ENCODE measurements around the gene TSPAN15. TPM values are rescaled to one million over a fixed set of nuclear protein-coding genes. Genes with fewer than 3 reads are reported as not detected.
A peak's percentile ranks its signal among the peaks of the same experiment; 100 is the strongest.

Gene TSPAN15
- total RNA-seq, 3 donors from 2014 or later (not counting 1 experiment from before 2014, with no cell fraction given), result 1.3 to 3.9 (median 2.1) TPM

GRCh38 chr10:69415951-69416350 is 35.3 kb upstream of the TSPAN15 start:
- Mint-ChIP-seq H3K4me1 (peaks cover 0 to 4% of the 10 kb centered on the region in 2 donors), H3K4me3 (no peak overlapping the region), H3K27me3 (ENCODE audit: low read depth in 2 of 2) (peaks cover 0 to 12% of the 10 kb centered on the region in 2 donors), H3K9me3 (no peaks in the 10 kb centered on the region), H3K36me3 (no peaks in the 10 kb centered on the region), H3K27ac (no peak overlapping the region)
- TF ChIP-seq CTCF (IDR thresholded peaks at IDR 0.05), result no peak
- intact Hi-C loops (cut with micrococcal nuclease), result no loop called here
- Histone ChIP-seq H3K27me3 (ENCODE audit: control insufficient read depth, insufficient read depth, low read length) (no peaks in the 10 kb centered on the region), H3K9me3 (ENCODE audit: control insufficient read depth, insufficient read depth, low read length) (no peaks in the 10 kb centered on the region), H3K4me3 (ENCODE audit: low read length) (no peak overlapping the region), H3K36me3 (ENCODE audit: control insufficient read depth, insufficient read depth, low read length) (no peaks in the 10 kb centered on the region), H3K4me1 (ENCODE audit: control insufficient read depth, insufficient read depth, low read length) (peaks cover 5% of the 10 kb centered on the region), H3K27ac (ENCODE audit: low read length) (no peak overlapping the region)
- no peak for ATAC-seq
- WGBS (ENCODE audit: insufficient coverage), result 94% methylated on average over 10 of the region's 10 CpGs
- DNase-seq, result no peak

DNA sequence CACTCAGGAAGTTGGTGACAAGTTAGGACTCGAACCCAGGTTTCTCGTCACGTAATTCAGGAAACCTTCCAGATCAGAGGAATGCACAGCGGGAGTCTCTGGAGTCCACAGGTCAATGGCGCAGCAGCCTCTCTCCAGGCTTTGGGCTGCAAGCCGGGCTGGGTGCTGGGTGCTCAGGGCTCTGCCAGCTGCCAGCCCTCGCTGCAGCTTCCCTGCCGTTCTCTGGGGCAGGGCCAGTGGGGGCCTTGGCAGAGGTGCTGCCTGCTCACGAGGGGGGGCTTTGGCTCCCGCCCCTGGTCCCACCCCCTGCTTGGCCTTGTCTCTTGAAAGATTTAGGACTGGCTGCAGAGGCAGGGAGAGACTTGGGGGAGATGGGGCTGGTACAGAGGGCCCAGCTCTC is 34.6 kb upstream of the TSPAN15 start, which contains the start of gene TACR2:
Gene TACR2, minus strand, starts transcription at position 224 of the 400 bp plus-strand sequence. CDS start 595 bp downstream, outside the sequence.
- Histone ChIP-seq H3K4me3 (ENCODE audit: low read length) (no peak within 1 kb of the TSS), H3K27me3 (ENCODE audit: control insufficient read depth, insufficient read depth, low read length) (no peaks in the 10 kb centered on the region), H3K36me3 (ENCODE audit: control insufficient read depth, insufficient read depth, low read length) (no peaks in the 10 kb centered on the region), H3K9me3 (ENCODE audit: control insufficient read depth, insufficient read depth, low read length) (no peaks in the 10 kb centered on the region), H3K4me1 (ENCODE audit: control insufficient read depth, insufficient read depth, low read length) (peaks cover 5% of the 10 kb centered on the region), H3K27ac (ENCODE audit: low read length) (no peak within 1 kb of the TSS)
- Mint-ChIP-seq H3K4me1 (peaks cover 0 to 4% of the 10 kb centered on the region in 2 donors), H3K36me3 (no peaks in the 10 kb centered on the region), H3K27me3 (ENCODE audit: low read depth in 2 of 2) (peaks cover 0 to 12% of the 10 kb centered on the region in 2 donors), H3K27ac (peak within 1 kb of the TSS in 1 of 2 donors; percentile 20), H3K9me3 (no peaks in the 10 kb centered on the region), H3K4me3 (no peak within 1 kb of the TSS)
- WGBS (ENCODE audit: insufficient coverage), result 88% methylated on average over 10 of the region's 10 CpGs
- intact Hi-C loops (cut with micrococcal nuclease), result no loop called here
- DNase-seq (no peak), ATAC-seq (no peak)
- no peak for TF ChIP-seq CTCF (IDR thresholded peaks at IDR 0.05)

GRCh38 chr10:69417542-69417941 is 33.7 kb upstream of the TSPAN15 start:
- H3K36me3 Mint-ChIP-seq, result no peaks in the 10 kb centered on the region
- H3K9me3 Mint-ChIP-seq, result no peaks in the 10 kb centered on the region
- H3K4me3 ChIP-seq (ENCODE audit: low read length), result no peak overlapping the region
- H3K27ac ChIP-seq (ENCODE audit: low read length), result no peak overlapping the region
- no peak overlapping the region for H3K4me3 Mint-ChIP-seq
- no peaks in the 10 kb centered on the region for H3K36me3 ChIP-seq (ENCODE audit: control insufficient read depth, insufficient read depth, low read length)
- peak overlapping the region in 1 of 2 donors; percentile 20 for H3K27ac Mint-ChIP-seq
- TF ChIP-seq CTCF (IDR thresholded peaks at IDR 0.05), result no peak
- ATAC-seq (no peak), DNase-seq (no peak)
- intact Hi-C loops (cut with micrococcal nuclease), result no loop called here
- peaks cover 6 to 12% of the 10 kb centered on the region in 2 donors for H3K27me3 Mint-ChIP-seq (ENCODE audit: low read depth in 2 of 2)
- H3K4me1 Mint-ChIP-seq, result peaks cover 0 to 4% of the 10 kb centered on the region in 2 donors
- H3K4me1 ChIP-seq (ENCODE audit: control insufficient read depth, insufficient read depth, low read length), result peaks cover 5% of the 10 kb centered on the region
- WGBS (ENCODE audit: insufficient coverage), result 87% methylated on average over 11 of the region's 11 CpGs
- no peaks in the 10 kb centered on the region for H3K27me3 ChIP-seq (ENCODE audit: control insufficient read depth, insufficient read depth, low read length)
- no peaks in the 10 kb centered on the region for H3K9me3 ChIP-seq (ENCODE audit: control insufficient read depth, insufficient read depth, low read length)

Measured in natural killer cell (primary cell).